ENCODE data around the gene SHLD2. TPM values are rescaled to one million over a fixed set of nuclear protein-coding genes. Genes with fewer than 3 reads are reported as not detected.
A peak's percentile ranks its signal among the peaks of the same experiment; 100 is the strongest.
"Not testable (repeated sequence)": the region's sequence is repeated elsewhere in the genome, so short reads cannot be mapped to it uniquely, and the experiment has no call there.

Gene SHLD2
- total RNA-seq, 2 donors from 2014 or later: 24.5 to 30.5 TPM

- not testable (repeated sequence) for DNase-seq (ENCODE audit: low spot score in 2 of 2); H3K27ac Mint-ChIP-seq; ATAC-seq; H3K36me3 Mint-ChIP-seq; H3K9me3 Mint-ChIP-seq
Measured at GRCh38 chr10:87163414-87163813, 68.4 kb downstream of the SHLD2 start.

GRCh38 chr10:87169857-87170256 is 74.9 kb downstream of the SHLD2 start:
- H3K36me3 Mint-ChIP-seq; H3K9me3 Mint-ChIP-seq; H3K27ac Mint-ChIP-seq; DNase-seq (ENCODE audit: low spot score in 2 of 2); ATAC-seq: not testable (repeated sequence)

GRCh38 chr10:87170705-87171104 is 75.7 kb downstream of the SHLD2 start:
- H3K27ac Mint-ChIP-seq; DNase-seq (ENCODE audit: low spot score in 2 of 2); H3K9me3 Mint-ChIP-seq; ATAC-seq; H3K36me3 Mint-ChIP-seq: not testable (repeated sequence)

- not testable (repeated sequence) for DNase-seq (ENCODE audit: low spot score in 2 of 2); ATAC-seq; H3K27ac Mint-ChIP-seq; H3K36me3 Mint-ChIP-seq; H3K9me3 Mint-ChIP-seq
Measured at GRCh38 chr10:87171670-87172069, 76.7 kb downstream of the SHLD2 start.

GRCh38 chr10:87172178-87172577 is 77.2 kb downstream of the SHLD2 start:
- H3K27ac Mint-ChIP-seq; DNase-seq (ENCODE audit: low spot score in 2 of 2); H3K9me3 Mint-ChIP-seq; H3K36me3 Mint-ChIP-seq; ATAC-seq: not testable (repeated sequence)

GRCh38 chr10:87177587-87177986 is 82.6 kb downstream of the SHLD2 start:
- ATAC-seq; H3K9me3 Mint-ChIP-seq; DNase-seq (ENCODE audit: low spot score in 2 of 2); H3K36me3 Mint-ChIP-seq: not testable (repeated sequence)
- peak overlapping the region in 1 of 2 donors; percentile 79 for H3K27ac Mint-ChIP-seq

GRCh38 chr10:87184421-87184820 is 89.4 kb downstream of the SHLD2 start:
- H3K36me3 Mint-ChIP-seq: peaks cover 43 to 44% of the 10 kb centered on the region in 2 donors
- not testable (repeated sequence) for H3K27ac Mint-ChIP-seq; ATAC-seq; DNase-seq (ENCODE audit: low spot score in 2 of 2)
- peaks cover 11 to 21% of the 10 kb centered on the region in 2 donors for H3K9me3 Mint-ChIP-seq

GRCh38 chr10:87186016-87186415 is 91.0 kb downstream of the SHLD2 start:
- not testable (repeated sequence) for H3K27ac Mint-ChIP-seq
- H3K36me3 Mint-ChIP-seq: peaks cover 44 to 46% of the 10 kb centered on the region in 2 donors

GRCh38 chr10:87187573-87187972 is 92.6 kb downstream of the SHLD2 start:
- DNase-seq (ENCODE audit: low spot score in 2 of 2); H3K27ac Mint-ChIP-seq; ATAC-seq: not testable (repeated sequence)
- peaks cover 11 to 21% of the 10 kb centered on the region in 2 donors for H3K9me3 Mint-ChIP-seq
- H3K36me3 Mint-ChIP-seq: peaks cover 43 to 49% of the 10 kb centered on the region in 2 donors

More at GRCh38 chr10:87186016-87186415, 91.0 kb downstream of the SHLD2 start:
- not testable (repeated sequence) for ATAC-seq; DNase-seq (ENCODE audit: low spot score in 2 of 2)
- peaks cover 11 to 21% of the 10 kb centered on the region in 2 donors for H3K9me3 Mint-ChIP-seq

GRCh38 chr10:87191841-87192240 is 96.8 kb downstream of the SHLD2 start:
- not testable (repeated sequence) for DNase-seq (ENCODE audit: low spot score in 2 of 2); ATAC-seq; H3K9me3 Mint-ChIP-seq; H3K27ac Mint-ChIP-seq
- peaks cover 13 to 20% of the 10 kb centered on the region in 2 donors for H3K36me3 Mint-ChIP-seq

- H3K36me3 Mint-ChIP-seq; DNase-seq (ENCODE audit: low spot score in 2 of 2); H3K27ac Mint-ChIP-seq; H3K9me3 Mint-ChIP-seq: not testable (repeated sequence)
- peak; percentile 47 to 51 for ATAC-seq
Measured at GRCh38 chr10:87200924-87201323, 105.9 kb downstream of the SHLD2 start.

- not testable (repeated sequence) for H3K36me3 Mint-ChIP-seq; H3K27ac Mint-ChIP-seq; ATAC-seq; H3K9me3 Mint-ChIP-seq; DNase-seq (ENCODE audit: low spot score in 2 of 2)
Measured at GRCh38 chr10:87204801-87205200, 109.8 kb downstream of the SHLD2 start.

GRCh38 chr10:87206922-87207321 is 111.9 kb downstream of the SHLD2 start:
- not testable (repeated sequence) for DNase-seq (ENCODE audit: low spot score in 2 of 2); H3K36me3 Mint-ChIP-seq; H3K9me3 Mint-ChIP-seq; ATAC-seq; H3K27ac Mint-ChIP-seq

GRCh38 chr10:87210309-87210708 is 115.3 kb downstream of the SHLD2 start:
- not testable (repeated sequence) for DNase-seq (ENCODE audit: low spot score in 2 of 2); H3K36me3 Mint-ChIP-seq; H3K27ac Mint-ChIP-seq; ATAC-seq; H3K9me3 Mint-ChIP-seq

GRCh38 chr10:87211848-87212247 is 116.8 kb downstream of the SHLD2 start:
- ATAC-seq: peak; percentile 35 to 64
- not testable (repeated sequence) for H3K27ac Mint-ChIP-seq; H3K36me3 Mint-ChIP-seq; H3K9me3 Mint-ChIP-seq; DNase-seq (ENCODE audit: low spot score in 2 of 2)

- not testable (repeated sequence) for H3K36me3 Mint-ChIP-seq; H3K9me3 Mint-ChIP-seq; H3K27ac Mint-ChIP-seq; DNase-seq (ENCODE audit: low spot score in 2 of 2)
- peak; percentile 30 to 42 for ATAC-seq
Measured at GRCh38 chr10:87213150-87213765, 118.3 kb downstream of the SHLD2 start.

GRCh38 chr10:87213806-87214205 is 118.8 kb downstream of the SHLD2 start:
- ATAC-seq; H3K9me3 Mint-ChIP-seq; H3K36me3 Mint-ChIP-seq; H3K27ac Mint-ChIP-seq; DNase-seq (ENCODE audit: low spot score in 2 of 2): not testable (repeated sequence)

GRCh38 chr10:87216120-87216519 is 121.1 kb downstream of the SHLD2 start:
- H3K9me3 Mint-ChIP-seq; ATAC-seq; H3K36me3 Mint-ChIP-seq; H3K27ac Mint-ChIP-seq; DNase-seq (ENCODE audit: low spot score in 2 of 2): not testable (repeated sequence)

Data from activated naive CD4-positive, alpha-beta T cell treated with anti-CD3 and anti-CD28 coated beads, Interleukin-2, amount 50 U/mL, for 72 hours (primary cell).